ENCODE data around the gene C19orf47.
"Not testable (repeated sequence)": the region's sequence is repeated elsewhere in the genome, so short reads cannot be mapped to it uniquely, and the experiment has no call there.

Gene C19orf47

DNA sequence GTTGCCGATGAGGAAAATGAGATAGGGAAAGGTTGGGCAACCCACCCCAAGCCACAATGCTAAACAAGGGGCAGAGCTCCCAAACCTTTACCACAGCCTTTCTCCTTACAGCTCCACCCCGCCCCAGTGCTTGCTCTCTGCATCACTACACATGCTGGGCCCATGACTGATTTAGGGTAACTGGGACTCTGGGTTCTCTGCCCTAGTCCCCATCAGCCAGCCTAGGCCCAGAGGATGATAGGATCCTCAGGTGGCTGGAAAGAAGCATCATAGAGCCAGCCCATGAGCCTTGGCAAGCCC lies 11.6 kb downstream of the C19orf47 start:
- TF ChIP-seq, protein P1, sequence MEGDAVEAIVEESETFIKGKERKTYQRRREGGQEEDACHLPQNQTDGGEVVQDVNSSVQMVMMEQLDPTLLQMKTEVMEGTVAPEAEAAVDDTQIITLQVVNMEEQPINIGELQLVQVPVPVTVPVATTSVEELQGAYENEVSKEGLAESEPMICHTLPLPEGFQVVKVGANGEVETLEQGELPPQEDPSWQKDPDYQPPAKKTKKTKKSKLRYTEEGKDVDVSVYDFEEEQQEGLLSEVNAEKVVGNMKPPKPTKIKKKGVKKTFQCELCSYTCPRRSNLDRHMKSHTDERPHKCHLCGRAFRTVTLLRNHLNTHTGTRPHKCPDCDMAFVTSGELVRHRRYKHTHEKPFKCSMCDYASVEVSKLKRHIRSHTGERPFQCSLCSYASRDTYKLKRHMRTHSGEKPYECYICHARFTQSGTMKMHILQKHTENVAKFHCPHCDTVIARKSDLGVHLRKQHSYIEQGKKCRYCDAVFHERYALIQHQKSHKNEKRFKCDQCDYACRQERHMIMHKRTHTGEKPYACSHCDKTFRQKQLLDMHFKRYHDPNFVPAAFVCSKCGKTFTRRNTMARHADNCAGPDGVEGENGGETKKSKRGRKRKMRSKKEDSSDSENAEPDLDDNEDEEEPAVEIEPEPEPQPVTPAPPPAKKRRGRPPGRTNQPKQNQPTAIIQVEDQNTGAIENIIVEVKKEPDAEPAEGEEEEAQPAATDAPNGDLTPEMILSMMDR (IDR thresholded peaks at IDR 0.05; ENCODE audit: low read depth, low read length), result no peak
- DNase-seq (ENCODE audit: low read depth, low spot score), result no peak
- no peak overlapping the region for H3K4me3 ChIP-seq (ENCODE audit: low read depth, low read length)
- in situ Hi-C loops (cut with HindIII; ENCODE audit: low sequenced_read_pairs), result no loop called here

GRCh38 chr19:40335855-40336600 lies 12.2 kb downstream of the C19orf47 start:
- DNase-seq (ENCODE audit: low read depth, low spot score), result peak; percentile 19
- TF ChIP-seq, protein P1 (IDR thresholded peaks at IDR 0.05; ENCODE audit: low read depth, low read length), result no peak
- in situ Hi-C loops (cut with HindIII; ENCODE audit: low sequenced_read_pairs), result no loop called here
- no peak overlapping the region for H3K4me3 ChIP-seq (ENCODE audit: low read depth, low read length)

DNA sequence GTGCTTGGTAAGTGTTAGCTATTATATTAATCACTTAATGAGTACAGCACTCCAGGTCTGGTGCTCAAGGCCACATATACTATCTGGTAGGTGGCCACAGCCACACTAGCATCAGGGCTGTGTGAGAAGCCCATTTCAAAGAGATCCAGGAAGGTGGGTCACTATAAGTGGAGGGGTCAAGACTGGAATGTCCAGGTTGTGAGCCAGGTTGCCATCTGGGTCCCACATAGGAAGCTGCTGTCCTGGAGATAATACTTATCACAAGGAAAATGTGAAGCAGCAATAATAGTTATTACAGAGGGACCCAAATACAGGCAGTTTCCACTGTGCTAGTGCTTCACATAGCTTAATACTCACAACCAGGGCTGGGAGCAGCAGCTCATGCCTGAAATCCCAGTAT lies 13.1 kb downstream of the C19orf47 start:
- TF ChIP-seq, protein P1 (IDR thresholded peaks at IDR 0.05; ENCODE audit: low read depth, low read length), result no peak

GRCh38 chr19:40333083-40333482 lies 15.1 kb downstream of the C19orf47 start:
- H3K4me3 ChIP-seq (ENCODE audit: low read depth, low read length); in situ Hi-C loops (cut with HindIII; ENCODE audit: low sequenced_read_pairs); DNase-seq (ENCODE audit: low read depth, low spot score): not testable (repeated sequence)

More for the DNA sequence above, 13.1 kb downstream of the C19orf47 start:
- in situ Hi-C loops (cut with HindIII; ENCODE audit: low sequenced_read_pairs), result no loop called here
- H3K4me3 ChIP-seq (ENCODE audit: low read depth, low read length), result no peak overlapping the region
- DNase-seq (ENCODE audit: low read depth, low spot score), result no peak

DNA sequence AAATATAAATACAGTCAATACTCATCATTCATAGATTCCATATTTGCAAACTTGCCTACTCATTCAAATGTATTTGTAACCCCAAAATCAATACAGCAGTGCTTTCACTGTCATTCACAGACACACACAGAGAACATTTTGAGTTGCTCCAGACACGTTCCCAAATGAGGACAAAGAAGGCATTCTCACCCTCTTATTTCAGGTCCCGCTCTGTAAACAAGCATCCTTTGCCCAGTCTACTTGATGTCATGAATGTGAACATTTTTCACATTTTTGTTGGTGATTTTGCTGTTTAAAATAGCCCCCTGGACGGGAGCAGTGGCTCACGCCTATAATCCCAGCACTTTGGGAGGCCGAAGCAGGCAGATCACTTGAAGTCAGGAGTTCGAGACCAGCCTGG lies 15.5 kb downstream of the C19orf47 start:
- H3K4me3 ChIP-seq (ENCODE audit: low read depth, low read length), result no peak overlapping the region
- no peak for DNase-seq (ENCODE audit: low read depth, low spot score)
- in situ Hi-C loops (cut with HindIII; ENCODE audit: low sequenced_read_pairs), result no loop called here
- TF ChIP-seq, protein P1 (IDR thresholded peaks at IDR 0.05; ENCODE audit: low read depth, low read length), result no peak

DNA sequence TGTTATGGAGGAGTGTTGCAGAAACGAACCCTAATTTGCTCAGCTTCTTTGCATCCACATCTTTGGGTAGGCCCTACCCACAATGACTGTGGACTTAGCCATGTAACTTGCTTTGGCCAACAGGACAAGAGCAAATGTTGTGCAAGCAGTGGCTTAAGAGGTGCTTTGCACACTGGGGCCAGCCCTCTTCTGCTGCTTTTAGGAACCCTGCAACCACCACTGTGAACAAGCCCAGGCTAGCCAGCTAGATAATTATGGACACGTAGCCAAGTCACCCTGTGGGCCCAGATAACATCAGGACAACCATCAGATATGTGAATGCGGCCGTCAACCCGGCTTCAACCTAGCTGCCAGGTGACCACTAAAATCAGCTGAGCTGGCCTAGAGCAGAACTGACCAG lies 17.1 kb downstream of the C19orf47 start:
- DNase-seq (ENCODE audit: low read depth, low spot score), result no peak
- TF ChIP-seq, protein P1 (IDR thresholded peaks at IDR 0.05; ENCODE audit: low read depth, low read length), result no peak
- H3K4me3 ChIP-seq (ENCODE audit: low read depth, low read length), result no peak overlapping the region
- in situ Hi-C loops (cut with HindIII; ENCODE audit: low sequenced_read_pairs), result no loop called here

DNA sequence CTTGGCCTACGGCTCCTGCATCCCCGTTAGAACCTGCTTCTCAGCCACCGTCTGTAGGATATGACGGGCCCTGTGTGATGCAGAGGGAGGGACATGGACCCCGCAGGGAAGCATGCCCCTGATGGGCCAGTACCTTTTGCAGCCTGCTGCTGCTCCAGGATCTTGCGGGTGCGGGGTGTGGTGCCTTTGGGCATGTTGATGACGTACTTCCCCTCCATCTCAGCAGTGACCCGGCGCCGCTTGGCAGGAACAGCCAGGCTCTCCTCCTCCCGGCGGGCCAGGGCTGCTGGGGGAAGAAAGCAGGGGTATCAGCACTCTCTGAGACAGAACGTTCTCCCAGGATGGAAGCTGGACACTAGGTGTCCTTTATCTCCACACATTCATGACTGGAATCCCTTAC lies 22.0 kb downstream of the C19orf47 start:
- in situ Hi-C loops (cut with HindIII; ENCODE audit: low sequenced_read_pairs), result no loop called here
- TF ChIP-seq, protein P1 (IDR thresholded peaks at IDR 0.05; ENCODE audit: low read depth, low read length), result no peak
- H3K4me3 ChIP-seq (ENCODE audit: low read depth, low read length), result no peak overlapping the region
- DNase-seq (ENCODE audit: low read depth, low spot score), result no peak
